ENCODE measurements around the gene ZCCHC7.

ZCCHC7 gene

DNA sequence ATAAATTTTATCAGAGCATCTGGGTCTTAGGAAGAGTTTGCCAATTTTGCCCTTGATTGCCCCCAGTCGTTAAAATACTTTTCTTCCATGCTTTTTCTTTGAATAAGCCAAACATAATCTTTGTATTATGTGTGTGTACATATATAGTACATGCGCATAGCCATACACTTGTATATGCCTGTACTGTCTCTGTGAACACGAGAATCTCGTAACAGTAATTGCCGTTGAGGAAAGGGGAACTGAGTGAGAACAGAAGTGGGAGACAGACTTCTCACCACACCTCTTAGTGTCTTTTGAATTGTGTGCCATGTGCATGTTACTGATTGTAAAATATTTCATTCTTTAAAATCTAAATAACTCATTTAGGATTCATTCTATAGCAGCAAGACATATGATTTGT, 222.5 kb downstream of the ZCCHC7 start:
- no peak for DNase-seq

DNA sequence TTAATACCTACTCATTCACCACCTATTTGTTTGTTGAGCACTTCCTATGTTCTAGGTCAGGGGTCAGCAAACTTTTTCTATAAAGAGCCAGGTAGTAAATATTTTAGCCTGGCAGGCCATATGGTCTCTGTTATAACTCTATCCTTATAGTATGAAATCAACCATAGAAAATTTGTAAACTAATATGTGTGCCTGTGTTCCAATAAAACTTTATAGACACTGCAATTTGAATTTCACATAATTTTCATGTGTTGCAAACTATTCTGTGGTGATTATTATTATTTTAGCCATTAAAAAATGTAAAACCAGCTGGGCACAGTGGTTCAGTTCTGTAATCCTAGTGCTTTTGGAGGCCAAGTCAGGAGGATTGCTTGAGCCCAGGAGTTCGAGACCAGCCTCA, 223.3 kb downstream of the ZCCHC7 start:
- no peak for DNase-seq

DNA sequence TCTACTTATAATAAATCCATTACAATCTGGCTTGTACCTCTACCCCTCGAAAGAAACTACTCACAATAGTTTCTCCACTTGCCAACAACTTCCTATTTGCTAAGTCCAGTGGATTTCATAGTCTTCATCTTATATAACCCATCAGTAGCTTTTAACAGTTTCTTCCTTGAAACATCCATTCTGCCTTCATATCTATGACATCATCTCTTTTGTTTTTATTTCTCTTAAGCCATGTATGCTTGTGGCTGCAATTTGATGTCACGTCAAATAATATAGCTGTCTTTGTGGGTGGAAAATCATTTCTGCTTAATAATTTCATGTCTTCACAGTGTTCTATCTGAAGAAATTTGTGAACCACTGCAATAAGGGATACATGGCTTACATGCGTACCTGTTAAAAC, 224.7 kb downstream of the ZCCHC7 start:
- no peak for DNase-seq

DNA sequence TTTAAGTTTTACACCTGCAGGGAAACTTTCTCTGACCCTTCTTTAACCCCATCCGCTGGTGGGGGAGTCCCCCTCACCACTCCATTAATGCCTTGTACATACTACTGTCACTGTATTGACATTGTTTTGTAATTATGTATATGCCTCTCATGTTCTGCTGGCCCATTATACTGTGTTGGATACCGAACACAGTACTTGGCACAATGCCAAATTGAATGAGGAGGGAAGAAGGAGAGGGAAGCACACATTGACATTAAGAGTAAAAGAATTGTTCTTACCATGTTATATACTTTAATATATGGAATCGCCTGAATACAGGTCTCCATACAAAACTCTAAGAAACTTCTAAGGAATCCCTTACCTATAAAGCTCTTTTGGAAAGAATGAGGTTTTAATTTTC, 228.5 kb downstream of the ZCCHC7 start:
- DNase-seq, result peak; percentile 51

DNA sequence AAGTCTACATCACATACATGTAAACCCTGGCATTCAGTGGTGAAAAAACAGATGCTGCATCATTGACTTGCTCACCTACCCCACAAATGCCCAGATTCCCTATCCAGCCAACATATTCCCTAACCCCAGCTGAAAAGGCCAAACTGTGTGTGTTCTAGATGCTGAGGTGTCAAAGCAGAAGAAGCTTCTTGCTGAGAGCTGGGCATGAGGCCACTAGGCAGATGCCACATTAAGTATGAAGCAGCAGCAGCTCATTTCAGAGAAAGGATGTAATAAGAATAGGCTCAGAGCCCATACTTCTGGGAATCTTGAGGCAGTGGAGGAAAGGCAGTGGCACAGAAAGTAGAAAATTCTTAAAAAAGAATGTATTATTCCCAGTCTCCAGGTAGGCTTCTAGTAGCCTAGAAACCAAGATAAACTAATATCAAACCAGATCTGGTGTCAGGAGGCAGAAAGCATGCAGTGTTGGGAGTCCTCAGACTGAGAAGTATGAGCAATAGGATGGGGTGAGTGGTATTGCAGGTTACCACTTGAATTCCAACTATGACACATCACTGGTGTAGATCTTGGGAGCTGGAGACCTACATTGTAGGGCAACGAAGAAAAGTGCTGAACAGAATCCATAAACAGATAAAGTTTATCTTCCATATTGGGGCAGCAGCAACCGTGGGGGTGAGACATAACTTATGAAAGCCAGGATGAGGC, 230.3 kb downstream of the ZCCHC7 start:
- DNase-seq, result no peak

DNA sequence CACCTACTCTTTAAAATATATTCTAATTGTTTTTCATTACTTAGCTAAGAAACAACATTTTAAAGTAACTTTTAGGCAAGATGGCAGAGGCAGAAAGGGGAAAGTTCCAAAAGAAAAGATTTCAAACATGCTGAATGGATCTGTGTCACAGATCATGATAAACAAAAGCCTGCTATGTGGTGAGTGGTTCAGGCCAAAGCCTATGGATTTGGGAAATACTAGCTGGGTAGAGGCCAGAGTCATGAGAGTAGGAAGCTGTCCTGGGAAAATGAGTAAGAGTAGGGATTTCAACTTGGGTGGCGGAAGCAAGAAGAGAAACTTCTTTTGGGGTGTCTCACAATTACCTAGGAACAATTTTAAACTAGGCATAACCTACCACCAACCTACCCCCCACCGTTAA, 233.4 kb downstream of the ZCCHC7 start:
- DNase-seq, result no peak

DNA sequence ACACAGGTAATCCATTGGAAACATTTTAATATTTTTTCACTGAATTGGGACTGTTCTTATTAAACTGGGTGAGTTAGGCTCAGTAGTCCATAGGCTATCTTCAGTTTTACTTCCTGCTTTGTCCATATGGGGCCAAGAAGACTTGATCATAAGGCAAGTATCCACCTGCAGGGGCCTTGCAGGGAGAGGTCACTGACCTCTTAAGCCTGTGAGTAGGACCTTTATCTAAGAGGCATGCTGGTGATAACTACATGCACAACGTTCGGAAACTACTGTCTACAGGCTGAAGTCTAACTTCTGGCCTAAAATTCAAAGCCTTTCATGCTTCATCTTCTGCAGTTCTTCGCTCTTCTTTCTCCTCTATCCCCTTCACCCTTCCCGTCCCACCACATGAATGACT, 242.1 kb downstream of the ZCCHC7 start:
- no peak for DNase-seq

DNA sequence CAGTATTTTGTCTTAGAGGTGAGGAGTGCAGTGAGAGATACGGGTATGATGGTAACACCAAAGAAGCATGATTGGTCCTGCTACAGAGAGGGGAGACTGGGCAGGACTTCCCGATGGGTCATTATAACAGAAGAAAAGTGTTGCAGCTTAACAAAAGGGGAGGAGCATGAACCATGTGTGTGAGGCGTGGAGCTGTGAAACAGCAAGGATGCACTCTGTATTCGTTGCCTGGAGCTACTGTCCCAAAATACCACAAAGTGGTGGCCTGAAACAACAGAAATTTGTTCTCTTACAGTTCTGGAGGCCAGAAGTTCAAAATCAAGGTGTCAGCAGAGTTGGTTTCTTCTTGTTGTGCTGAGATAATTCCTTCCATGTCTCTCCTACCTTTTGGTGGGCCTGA, 242.8 kb downstream of the ZCCHC7 start:
- no peak for DNase-seq

DNA sequence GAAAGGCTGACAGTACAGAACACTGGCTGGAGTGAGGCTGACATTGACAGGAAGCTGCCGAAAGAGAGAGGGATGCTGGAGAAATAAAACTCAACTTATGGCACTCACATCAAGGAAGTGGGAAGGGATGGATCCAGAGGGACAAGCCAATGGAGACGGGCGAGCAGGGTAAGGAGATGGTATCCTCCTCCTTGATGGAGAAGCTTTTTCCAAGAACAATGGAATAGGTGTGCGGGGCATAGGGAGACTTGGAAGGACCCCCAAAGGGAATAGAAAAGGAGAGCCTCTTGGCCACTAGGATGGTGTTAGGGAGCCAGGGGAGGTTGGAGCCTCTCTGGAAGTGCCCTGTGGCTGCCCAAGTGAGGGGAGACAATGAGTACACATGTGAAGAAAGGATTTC, 243.8 kb downstream of the ZCCHC7 start:
- no peak for DNase-seq

DNA sequence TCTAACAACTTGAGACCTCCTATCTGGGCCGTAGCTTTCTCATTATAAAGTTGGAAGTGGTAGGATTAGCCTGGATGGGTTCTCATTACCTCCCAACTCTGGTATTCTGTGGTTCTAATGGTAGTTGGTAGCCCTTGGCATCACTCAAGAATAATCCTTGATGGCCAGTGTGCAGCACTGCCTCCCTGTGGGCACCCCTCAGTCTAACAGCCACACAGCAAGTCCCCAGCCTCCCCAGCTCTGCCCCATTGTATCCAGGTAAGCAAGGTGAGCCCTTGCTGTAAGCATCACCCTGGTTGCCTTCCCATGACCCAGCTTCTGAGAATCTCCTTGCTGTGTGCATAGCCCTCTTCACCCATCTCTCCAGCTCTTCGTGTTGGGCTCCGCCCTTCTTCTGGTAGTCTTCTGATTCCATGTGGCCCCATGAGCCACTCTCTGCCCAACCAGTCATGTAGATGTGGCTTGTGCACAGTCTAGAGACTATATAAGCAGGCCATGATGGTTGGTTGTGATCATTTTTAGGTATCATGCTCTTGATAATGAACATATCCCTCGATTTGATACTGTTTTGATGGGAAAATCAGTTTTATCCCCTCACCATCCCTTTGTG, 244.5 kb downstream of the ZCCHC7 start:
- DNase-seq, result no peak

DNA sequence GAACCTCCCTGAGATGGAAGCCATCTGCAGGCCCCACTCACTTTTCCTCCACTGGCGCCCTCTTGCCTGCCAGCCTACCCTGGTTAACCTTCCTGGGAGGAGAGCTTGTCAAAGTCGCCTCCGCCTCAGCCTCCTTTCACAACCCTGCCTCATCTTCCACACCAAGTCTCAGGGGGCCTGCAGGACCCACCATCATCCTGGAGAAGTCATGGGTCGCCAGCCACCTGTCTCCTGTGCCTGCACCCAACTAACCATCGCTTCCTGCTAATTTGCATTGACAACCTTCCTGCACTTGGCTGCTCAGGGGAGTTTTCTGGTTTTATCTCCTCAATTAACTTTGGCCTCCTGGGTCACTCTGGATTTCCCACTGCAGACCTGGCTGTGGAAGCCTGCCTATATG, 249.3 kb downstream of the ZCCHC7 start:
- no peak for DNase-seq

DNA sequence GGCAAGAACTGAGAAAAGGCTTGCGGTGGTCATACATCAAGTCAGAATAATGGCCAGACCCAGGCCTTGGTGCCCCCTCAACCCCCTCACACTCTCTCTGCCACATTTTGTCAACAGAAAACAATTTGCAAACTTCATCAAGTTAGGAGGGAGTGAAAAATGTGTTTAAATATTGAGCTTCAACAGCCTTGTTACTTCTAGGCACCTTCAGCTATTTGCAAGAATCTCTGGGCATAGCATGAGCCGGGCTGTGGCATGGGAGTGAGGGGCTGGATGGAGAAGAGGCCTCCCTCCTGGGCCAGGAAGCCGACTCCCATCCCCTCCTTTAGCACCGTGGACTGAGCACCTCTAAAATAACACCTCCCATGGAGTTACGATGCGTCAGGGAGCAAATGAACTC, 249.9 kb downstream of the ZCCHC7 start:
- DNase-seq, result no peak

DNA sequence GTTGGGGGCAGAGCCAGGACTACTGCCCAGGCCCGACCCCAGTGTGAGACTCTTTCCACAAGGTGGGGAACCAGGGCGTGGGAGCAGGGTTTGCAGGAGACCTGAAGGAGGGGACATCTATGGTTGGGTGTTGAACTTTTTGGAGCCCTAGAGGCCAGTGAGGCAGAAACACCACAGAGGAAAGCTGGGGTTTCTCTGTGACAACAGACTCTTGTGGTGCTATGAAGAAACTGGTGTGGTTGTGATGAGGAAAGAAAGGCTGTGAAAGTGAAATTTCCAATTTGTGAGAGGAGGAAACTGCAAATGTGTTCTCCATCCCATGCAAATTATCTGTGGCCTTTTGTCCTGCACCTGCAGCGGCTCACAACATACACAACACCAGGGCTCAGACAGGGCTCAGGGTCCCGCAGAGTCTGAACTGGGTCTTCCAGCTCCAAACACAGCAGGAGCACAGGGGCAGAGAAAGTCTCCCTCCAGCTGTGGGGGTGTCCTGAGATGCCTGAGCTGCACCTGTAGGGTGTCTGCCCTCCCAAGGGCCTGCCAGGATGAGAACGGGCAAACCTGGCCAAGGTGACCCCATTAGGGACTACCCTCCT, 250.7 kb downstream of the ZCCHC7 start:
- no peak for DNase-seq

DNA sequence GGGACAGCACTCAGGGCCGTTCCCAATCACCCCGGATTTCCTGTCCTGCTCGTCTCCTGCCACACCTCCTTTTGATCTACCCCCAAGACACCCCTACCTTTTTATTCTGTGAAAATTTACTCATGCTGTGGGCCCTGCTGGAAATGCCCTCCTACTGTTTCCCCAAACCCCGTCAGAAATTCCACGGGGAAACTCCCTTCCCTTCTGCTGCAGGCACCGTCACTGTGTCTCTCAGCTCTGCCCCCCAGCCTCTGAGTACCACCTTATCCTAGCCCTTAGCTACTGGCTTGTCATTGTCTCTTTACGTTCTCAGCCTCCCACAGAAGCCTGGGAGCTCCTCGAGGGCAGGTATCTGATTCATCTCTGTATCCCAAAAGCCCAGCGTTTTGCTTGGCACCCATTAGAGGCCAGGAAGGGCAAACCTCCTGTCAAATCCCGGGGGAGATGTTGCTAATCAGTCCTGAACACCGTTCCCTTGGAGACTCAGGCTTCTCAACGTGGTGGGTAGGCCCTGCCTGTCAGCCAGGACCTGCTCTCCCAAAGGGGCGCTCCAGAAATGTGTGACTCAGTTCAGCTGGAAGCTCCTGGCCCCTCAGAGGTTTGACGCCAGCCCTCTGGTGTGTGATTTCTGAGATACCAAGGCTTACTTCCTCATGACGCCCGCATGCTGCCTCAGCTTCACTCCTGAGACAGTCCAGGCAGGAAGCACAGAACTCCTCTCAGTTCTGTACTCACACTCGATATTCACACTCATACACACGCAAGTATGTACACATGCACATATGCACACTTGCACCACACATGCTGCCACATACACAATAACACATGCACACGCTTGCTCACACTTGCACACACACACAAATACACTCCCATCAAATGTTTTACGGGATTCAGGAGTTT, 251.4 kb downstream of the ZCCHC7 start:
- DNase-seq, result peak; percentile 12

DNA sequence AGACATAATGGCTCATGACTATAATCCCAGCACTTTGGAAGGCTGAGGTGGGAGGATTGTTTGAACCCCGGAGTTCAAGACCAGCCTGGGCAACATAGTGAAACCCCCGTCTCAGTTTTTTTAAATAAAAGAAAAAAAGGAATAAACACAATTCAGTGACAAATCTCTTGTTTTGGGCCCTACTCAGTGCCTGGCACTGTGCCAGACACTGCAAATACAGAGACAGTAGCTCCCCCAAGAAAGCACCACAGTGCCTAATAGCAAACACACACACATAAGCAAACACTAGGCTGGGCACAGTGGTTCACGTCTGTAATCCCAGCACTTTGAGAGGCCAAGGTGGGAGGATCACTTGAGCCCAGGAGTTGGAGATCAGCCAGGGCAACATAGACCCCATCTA, 252.5 kb downstream of the ZCCHC7 start:
- no peak for DNase-seq

DNA sequence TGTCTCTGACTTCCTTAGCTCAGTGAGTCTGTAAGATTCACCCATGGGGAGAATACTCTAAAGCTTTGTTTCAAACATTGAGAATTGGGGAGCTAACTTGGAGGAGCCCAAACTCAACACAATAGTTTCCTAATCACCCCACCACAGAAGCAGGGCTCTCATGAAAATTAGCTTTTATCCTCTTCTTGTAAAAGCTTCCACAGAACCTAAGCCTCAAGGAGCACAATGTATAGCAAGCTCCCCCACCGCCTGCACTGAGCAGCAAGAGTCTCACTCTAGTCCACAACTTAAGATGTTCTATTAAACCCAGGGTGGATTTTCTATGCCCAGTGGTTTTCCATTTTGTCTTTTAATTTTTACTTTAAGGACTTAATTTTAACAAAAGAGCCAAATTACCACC, 253.2 kb downstream of the ZCCHC7 start:
- DNase-seq, result no peak

DNA sequence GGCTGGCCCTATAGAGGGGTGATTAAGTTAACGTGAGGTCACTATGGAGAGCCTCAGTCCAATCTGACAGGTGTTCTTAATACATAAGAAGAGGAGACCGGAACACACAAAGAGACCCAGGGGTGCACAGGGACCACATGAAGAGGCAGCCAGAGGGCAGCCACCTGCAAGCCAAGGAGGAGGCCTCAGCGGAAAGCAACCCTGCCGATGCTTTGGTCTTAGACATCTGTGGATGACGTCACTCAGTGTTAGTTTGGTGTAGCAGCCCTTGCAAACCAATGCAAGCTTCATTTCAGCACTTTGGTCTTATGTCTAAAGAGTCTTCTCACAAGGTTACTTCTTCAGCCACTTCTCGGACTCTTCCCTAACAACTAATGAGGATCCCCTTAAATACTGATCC, 254.5 kb downstream of the ZCCHC7 start:
- DNase-seq, result no peak

DNA sequence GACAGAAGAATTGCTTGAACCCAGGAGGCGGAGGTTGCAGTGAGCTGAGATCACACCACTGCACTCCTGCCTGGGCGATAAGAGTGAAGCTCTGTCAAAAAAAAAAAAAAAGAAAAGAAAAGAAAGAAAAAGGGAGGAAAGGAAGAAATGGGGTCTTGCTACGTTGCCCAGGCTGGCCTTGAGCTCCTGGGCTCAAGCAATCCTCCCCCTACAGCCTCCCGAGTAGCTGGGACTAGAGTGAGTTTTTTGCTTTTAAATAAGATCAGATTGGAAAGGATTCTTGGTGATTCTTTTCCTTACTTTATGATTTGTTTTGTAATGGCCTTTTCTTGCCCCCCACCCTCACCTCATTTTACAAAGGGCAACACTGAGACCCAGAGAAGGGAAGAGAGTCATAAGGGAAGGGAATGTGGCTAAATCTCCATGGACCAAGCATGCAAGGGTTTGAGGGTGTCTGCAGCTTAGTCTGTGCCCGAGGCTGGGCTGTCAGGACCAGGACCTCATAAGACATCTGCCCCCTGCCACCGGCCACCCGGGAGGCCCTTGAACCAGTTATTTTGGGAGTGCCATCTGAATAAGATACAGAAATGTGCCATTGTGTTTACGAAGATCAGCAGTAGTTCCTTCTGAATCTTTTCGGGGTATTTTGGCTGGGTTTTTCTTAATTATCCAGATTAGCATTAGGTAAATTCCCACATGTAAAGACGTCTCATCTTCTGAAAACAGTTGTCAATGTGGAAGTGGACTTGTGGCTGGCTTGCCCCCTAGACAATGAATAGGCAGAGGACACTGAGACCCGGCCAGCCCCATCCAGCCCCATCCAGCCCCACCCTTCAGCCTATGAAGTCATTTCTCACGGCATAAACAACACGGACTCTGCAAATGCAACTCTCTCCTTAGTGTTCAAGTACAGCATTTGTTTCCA, 257.6 kb downstream of the ZCCHC7 start:
- no peak for DNase-seq

DNA sequence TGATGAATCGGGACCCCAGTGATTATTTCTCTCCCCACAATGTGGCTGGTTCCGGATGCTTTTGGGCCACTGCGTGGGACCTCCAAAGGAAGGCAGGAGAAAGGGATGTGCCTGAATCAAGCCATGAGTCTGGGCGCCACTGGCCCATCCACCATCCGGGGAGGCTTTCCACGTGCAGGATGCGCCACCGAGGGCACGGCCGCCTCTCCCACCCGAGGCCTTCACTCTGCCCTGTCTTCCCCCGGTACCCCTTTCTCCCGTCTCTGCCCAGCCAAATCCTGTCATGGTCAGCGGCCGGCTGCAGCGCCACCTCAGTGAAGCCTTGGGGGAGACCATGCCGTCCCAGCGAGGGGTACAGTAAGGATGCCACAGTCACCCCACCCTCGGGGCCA, 258.2 kb downstream of the ZCCHC7 start:
- no peak for DNase-seq

DNA sequence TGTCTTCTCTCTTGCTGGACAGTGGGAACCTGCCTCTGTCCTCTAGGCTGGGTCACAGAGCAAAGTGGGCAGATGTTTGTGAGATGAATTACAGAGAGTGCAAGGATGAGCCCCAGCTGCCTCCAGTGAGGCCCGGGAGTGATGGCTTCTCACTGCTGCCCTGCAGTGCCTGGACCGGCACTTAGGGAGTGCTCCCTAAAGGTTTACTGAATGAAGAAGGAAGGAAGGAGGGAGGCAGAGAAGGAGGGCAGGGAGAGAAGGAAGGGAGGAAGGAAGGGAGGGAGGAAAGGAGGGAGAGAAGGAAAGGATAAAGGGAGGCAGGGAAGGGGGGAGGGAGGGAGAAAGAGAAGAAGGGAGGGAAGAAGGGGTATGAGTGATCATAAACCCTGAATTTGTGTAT, 259.5 kb downstream of the ZCCHC7 start:
- no peak for DNase-seq

DNA sequence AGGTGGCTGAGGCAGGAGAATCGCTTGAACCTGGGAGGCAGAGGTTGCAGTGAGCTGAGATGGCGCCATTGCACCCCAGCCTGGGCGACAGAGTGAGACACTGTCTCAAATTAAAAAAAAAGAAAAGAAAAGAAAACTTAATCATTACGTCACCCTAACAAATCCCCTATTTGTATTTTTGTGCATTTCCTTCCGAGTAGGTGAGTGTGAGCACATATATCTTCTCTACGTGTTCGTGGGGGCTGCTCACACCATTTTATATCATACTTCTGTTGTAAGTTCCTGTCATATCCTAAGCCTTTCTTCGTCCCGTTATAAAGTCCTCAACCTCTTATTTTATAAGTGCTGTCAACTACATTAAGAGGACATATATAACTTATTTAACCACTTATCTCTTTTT, 260.2 kb downstream of the ZCCHC7 start:
- no peak for DNase-seq

DNA sequence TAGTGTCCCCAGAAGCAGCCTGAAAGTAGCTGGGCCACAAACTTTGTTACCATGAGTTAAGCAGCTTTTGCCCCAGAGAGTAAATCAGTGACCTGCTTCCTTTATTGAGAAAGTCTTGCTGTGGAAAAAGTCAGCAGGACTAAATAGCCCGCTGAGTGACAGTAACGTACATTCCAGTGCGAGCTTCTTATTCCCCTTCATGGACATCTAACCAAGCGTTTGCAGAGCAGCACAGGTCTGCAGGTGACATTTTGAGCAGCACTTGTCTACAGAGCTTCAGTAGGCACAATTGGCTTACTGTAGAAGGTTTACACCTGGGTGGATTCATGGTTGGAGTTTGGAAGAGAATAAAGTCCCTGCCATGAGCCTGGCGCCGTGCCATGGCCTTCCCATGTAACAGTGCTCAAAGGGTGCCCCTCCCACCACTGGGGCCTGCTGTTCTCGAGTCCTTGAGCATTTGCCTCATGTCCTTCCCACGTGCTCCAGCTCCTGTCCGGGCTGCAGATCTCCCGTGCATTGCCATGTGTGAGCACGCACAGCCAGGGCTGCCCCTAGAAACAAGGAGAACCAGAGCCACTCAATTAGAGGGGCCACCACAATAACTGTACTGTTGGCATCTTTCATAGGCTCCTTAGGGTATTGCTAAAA, 260.8 kb downstream of the ZCCHC7 start:
- no peak for DNase-seq
